B cell (primary cell): Measurements from ENCODE around the gene SLC17A1. TPM values are rescaled to one million over a fixed set of nuclear protein-coding genes. Genes with fewer than 3 reads are reported as not detected.
A peak's percentile ranks its signal among the peaks of the same experiment; 100 is the strongest.

ENCODE experiments used
- ATAC-seq: fragments of 200-7000 bp; cut with Tn5 transposase; one replicate; pipeline ENCODE4 v1.10.0; 2021; ENCODE audit warnings: low read depth, mild to moderate bottlenecking, moderate number of reproducible peaks, moderate library complexity
- CTCF ChIA-PET: fragments of 350-600 bp; sonication (Branson Sonifier 250); formaldehyde crosslinking; loops from one replicate; lab custom pipeline; 2021; ENCODE audit warnings: antibody characterized with exemption, inconsistent platforms; lab: Charles Lee
- POLR2A ChIA-PET: fragments of 350-600 bp; sonication (Branson Sonifier 250); formaldehyde crosslinking; loops from one replicate; lab custom pipeline; 2021; ENCODE audit warnings: antibody characterized with exemption; lab: Charles Lee
- DNase-seq: peaks from one replicate; pipeline ENCODE4 v3.0.0; 2013
- H2AFZ ChIP-seq: 2 replicates; pipeline ENCODE4 v1.6.1; 2012; ENCODE audit warnings: mild to moderate bottlenecking, low read depth, low read length; ENCODE audit not compliant: insufficient read depth, poor library complexity, severe bottlenecking
- H3K27ac ChIP-seq, 2 donors: 1 replicate in 1 of 2; 2 replicates in 1 of 2; pipeline ENCODE4 v1.5.1; 2012 to 2013; ENCODE audit warnings: low read length in 2 of 2, mild to moderate bottlenecking in 2 of 2, moderate library complexity in 1 of 2
- H3K27me3 ChIP-seq, 4 experiments: fragments of 200-600 bp in 1 of 4; sonication (generic) in 1 of 4; replicated peaks in 1 of 4; 1 replicate in 2 of 4; 2 replicates in 2 of 4; pipeline versions ENCODE4 v1.6.1 to v1.7.0; 2013 to 2016; ENCODE audit warnings: low read length in 3 of 4, mild to moderate bottlenecking in 2 of 4, mixed read lengths in 1 of 4, moderate library complexity in 1 of 4; ENCODE audit not compliant: insufficient read depth in 4 of 4, control insufficient read depth in 3 of 4; ENCODE audit errors: control extremely low read depth in 1 of 4
- H3K36me3 ChIP-seq, 2 experiments: replicated peaks in 1 of 2; 1 replicate in 1 of 2; 2 replicates in 1 of 2; pipeline versions ENCODE4 v1.6.1 to v1.7.1; 2013; ENCODE audit warnings: low read length in 1 of 2; ENCODE audit not compliant: insufficient read depth in 2 of 2, control insufficient read depth in 1 of 2; ENCODE audit errors: control extremely low read depth in 1 of 2, extremely low read depth in 1 of 2
- H3K4me1 ChIP-seq, 2 donors: fragments of 200-600 bp in 1 of 2; sonication (generic) in 1 of 2; 1 replicate in 1 of 2; 2 replicates in 1 of 2; pipeline versions ENCODE4 v1.5.1 to v1.6.1; 2013 to 2017; ENCODE audit warnings: low read length in 2 of 2; ENCODE audit not compliant: control insufficient read depth in 2 of 2, insufficient read depth in 2 of 2
- H3K4me2 ChIP-seq: replicated peaks from 2 replicates; pipeline ENCODE3; 2012; ENCODE audit warnings: mild to moderate bottlenecking, low read depth, low read length; ENCODE audit not compliant: poor library complexity, severe bottlenecking
- H3K4me3 ChIP-seq, 5 experiments: fragments of 200-600 bp in 1 of 5; sonication (generic) in 1 of 5; 1 replicate in 3 of 5; 2 replicates in 2 of 5; pipeline versions ENCODE4 v1.5.1 to v1.7.0; 2011 to 2016; ENCODE audit warnings: low read length in 4 of 5, mild to moderate bottlenecking in 4 of 5, low read depth in 2 of 5, control low read depth in 1 of 5, moderate library complexity in 1 of 5; ENCODE audit not compliant: insufficient read depth in 1 of 5; ENCODE audit errors: control extremely low read depth in 1 of 5, extremely low read depth in 1 of 5
- H3K79me2 ChIP-seq: fragments of 200-600 bp; sonication (generic); one replicate; pipeline ENCODE4 v1.6.0; 2016; ENCODE audit warnings: low read length; ENCODE audit not compliant: control insufficient read depth, insufficient read depth
- H3K9ac ChIP-seq: fragments of 200-600 bp; sonication (generic); 2 replicates; pipeline ENCODE4 v1.6.1; 2017; ENCODE audit warnings: mild to moderate bottlenecking, low read length, moderate library complexity
- H3K9me3 ChIP-seq, 3 donors: one replicate each; pipeline versions ENCODE4 v1.6.1 to v1.7.1; 2013; ENCODE audit warnings: low read length in 2 of 3; ENCODE audit not compliant: control insufficient read depth in 2 of 3, insufficient read depth in 1 of 3; ENCODE audit errors: control extremely low read depth in 1 of 3
- H4K20me1 ChIP-seq: 2 replicates; pipeline ENCODE4 v1.6.0; 2012; ENCODE audit warnings: mild to moderate bottlenecking, low read length; ENCODE audit not compliant: insufficient read depth, control insufficient read depth, poor library complexity, severe bottlenecking
- H3K27ac Mint-ChIP-seq: one replicate; pipeline ENCODE4 v1.8.0; 2021; ENCODE audit warnings: mixed read lengths
- H3K27me3 Mint-ChIP-seq: one replicate; pipeline ENCODE4 v1.8.0; 2021; ENCODE audit warnings: mixed read lengths
- H3K4me1 Mint-ChIP-seq: one replicate; pipeline ENCODE4 v1.8.0; 2021; ENCODE audit warnings: mixed read lengths
- H3K4me3 Mint-ChIP-seq: one replicate; pipeline ENCODE4 v1.8.0; 2021; ENCODE audit warnings: mixed read lengths
- H3K9me3 Mint-ChIP-seq: one replicate; pipeline ENCODE4 v1.8.0; 2022; ENCODE audit warnings: mixed read lengths; ENCODE audit not compliant: insufficient read depth
- EZH2 ChIP-seq: IDR thresholded peaks from 2 replicates; pipeline ENCODE4 v1.6.1; 2012; ENCODE audit warnings: borderline replicate concordance, low read depth, mild to moderate bottlenecking, moderate library complexity, low read length; ENCODE audit not compliant: insufficient read depth, poor library complexity, severe bottlenecking
- WGBS: methylation state at CpG from one replicate; pipeline ENCODE4 v1.1.5; 2013; ENCODE audit warnings: missing lambda C conversion rate; ENCODE audit not compliant: insufficient coverage; 5-methylcytosine and 5-hydroxymethylcytosine counted together
- intact Hi-C: fragments of 100-400 bp; cut with micrococcal nuclease; formaldehyde crosslinking; loops from one replicate; pipeline ENCODE4 v1.10.0; 2022
- polyA plus RNA-seq: library from polyadenylated mRNA; depleted of rRNA; stranded (reverse); fragments of >200 nt; gene quantifications from 2 replicates; pipeline ENCODE4 v1.2.3, GENCODE V29; 2012
- total RNA-seq, 2 donors: library from RNA; stranded (reverse); fragments of 120-200 nt in 1 of 2; gene quantifications; 1 replicate in 1 of 2; 2 replicates in 1 of 2; pipeline versions ENCODE4 v1.2.3 to v1.2.4, GENCODE V29; 2013 to 2022
- TF ChIP-seq, protein P1 (sequence below): fragments of 200-600 bp; IDR thresholded peaks from one replicate; pipeline ENCODE4 v1.8.0; 2022; ENCODE audit warnings: antibody characterized with exemption, mild to moderate bottlenecking

SLC17A1 gene
- total and polyA plus RNA-seq, 2 donors (not counting 1 experiment from before 2014, with no cell fraction given) = not detected

DNA sequence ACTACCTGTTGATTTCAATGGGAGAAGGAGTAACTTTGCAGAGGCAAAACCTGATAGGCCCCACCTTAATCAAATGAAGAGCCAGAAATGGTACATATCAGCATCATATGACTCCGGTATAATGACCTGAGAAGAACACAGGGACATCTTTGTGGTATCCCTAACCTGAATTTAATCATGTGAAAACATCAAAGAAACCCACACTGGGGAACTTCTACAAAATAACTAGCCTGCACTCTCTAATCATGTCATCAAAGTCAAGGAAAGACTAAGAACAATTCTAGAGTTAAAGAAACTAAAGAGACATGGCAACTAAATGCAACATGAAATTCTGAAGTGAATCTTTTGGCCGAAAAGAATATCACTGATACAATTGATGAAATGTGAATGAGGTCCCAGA is 42.4 kb downstream of the SLC17A1 start:
- 80% methylated on average over 2 of the region's 2 CpGs for WGBS
- POLR2A ChIA-PET = no interaction called here

GRCh38 chr6:25788305-25788922 is 43.4 kb downstream of the SLC17A1 start:
- CTCF ChIA-PET = interaction anchor here (0.7 to 5.0 kb wide), 12 partner anchors 8 to 234 kb away, joined by 3 to 63 read pairs (median 4); a partner anchor contains a TSS
- Histone ChIP-seq H3K9ac (no peak overlapping the region), H3K4me1 (no peaks in the 10 kb centered on the region), H3K27ac (no peak overlapping the region), H3K36me3 (no peaks in the 10 kb centered on the region), H2AFZ (no peak overlapping the region), H3K27me3 (no peaks in the 10 kb centered on the region), H3K4me3 (no peak overlapping the region), H3K4me2 (no peak overlapping the region), H4K20me1 (no peaks in the 10 kb centered on the region), H3K79me2 (no peaks in the 10 kb centered on the region), H3K9me3 (no peaks in the 10 kb centered on the region)
- POLR2A ChIA-PET = no interaction called here
- H3K4me1 Mint-ChIP-seq = no peaks in the 10 kb centered on the region
- TF ChIP-seq, protein P1, sequence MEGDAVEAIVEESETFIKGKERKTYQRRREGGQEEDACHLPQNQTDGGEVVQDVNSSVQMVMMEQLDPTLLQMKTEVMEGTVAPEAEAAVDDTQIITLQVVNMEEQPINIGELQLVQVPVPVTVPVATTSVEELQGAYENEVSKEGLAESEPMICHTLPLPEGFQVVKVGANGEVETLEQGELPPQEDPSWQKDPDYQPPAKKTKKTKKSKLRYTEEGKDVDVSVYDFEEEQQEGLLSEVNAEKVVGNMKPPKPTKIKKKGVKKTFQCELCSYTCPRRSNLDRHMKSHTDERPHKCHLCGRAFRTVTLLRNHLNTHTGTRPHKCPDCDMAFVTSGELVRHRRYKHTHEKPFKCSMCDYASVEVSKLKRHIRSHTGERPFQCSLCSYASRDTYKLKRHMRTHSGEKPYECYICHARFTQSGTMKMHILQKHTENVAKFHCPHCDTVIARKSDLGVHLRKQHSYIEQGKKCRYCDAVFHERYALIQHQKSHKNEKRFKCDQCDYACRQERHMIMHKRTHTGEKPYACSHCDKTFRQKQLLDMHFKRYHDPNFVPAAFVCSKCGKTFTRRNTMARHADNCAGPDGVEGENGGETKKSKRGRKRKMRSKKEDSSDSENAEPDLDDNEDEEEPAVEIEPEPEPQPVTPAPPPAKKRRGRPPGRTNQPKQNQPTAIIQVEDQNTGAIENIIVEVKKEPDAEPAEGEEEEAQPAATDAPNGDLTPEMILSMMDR = peak; percentile 60
- TF ChIP-seq EZH2 = no peak
- no peak overlapping the region for H3K4me3 Mint-ChIP-seq
- intact Hi-C loops = loop anchor here (1.0 kb wide), 1 partner anchor 154 kb away; no protein-coding TSS in a partner anchor
- no peak overlapping the region for H3K27ac Mint-ChIP-seq
- peaks cover 3% of the 10 kb centered on the region for H3K9me3 Mint-ChIP-seq
- peak; percentile 49 for ATAC-seq
- 70% methylated on average over 4 of the region's 4 CpGs for WGBS
- DNase-seq = peak; percentile 57
- H3K27me3 Mint-ChIP-seq = peaks cover 5% of the 10 kb centered on the region

More for the DNA sequence above, 42.4 kb downstream of the SLC17A1 start:
- CTCF ChIA-PET = interaction anchor here (1.0 to 5.0 kb wide), 6 partner anchors 12 to 214 kb away, joined by 3 to 63 read pairs (median 14); no protein-coding TSS in a partner anchor
- H3K4me3 Mint-ChIP-seq = no peak overlapping the region
- no peaks in the 10 kb centered on the region for H3K4me1 Mint-ChIP-seq
- H3K36me3 ChIP-seq = no peaks in the 10 kb centered on the region
- H3K4me2 ChIP-seq = no peak overlapping the region
- H3K79me2 ChIP-seq = no peaks in the 10 kb centered on the region
- peaks cover 3% of the 10 kb centered on the region for H3K9me3 Mint-ChIP-seq
- DNase-seq (no peak), ATAC-seq (no peak)
- H3K4me3 ChIP-seq = no peak overlapping the region
- intact Hi-C loops = no loop called here
- no peaks in the 10 kb centered on the region for H3K9me3 ChIP-seq
- H3K27ac Mint-ChIP-seq = no peak overlapping the region
- H3K4me1 ChIP-seq = no peaks in the 10 kb centered on the region
- H2AFZ ChIP-seq = no peak overlapping the region
- H3K27ac ChIP-seq = no peak overlapping the region
- H4K20me1 ChIP-seq = no peaks in the 10 kb centered on the region
- no peak for TF ChIP-seq EZH2
- H3K9ac ChIP-seq = no peak overlapping the region
- no peaks in the 10 kb centered on the region for H3K27me3 ChIP-seq
- no peaks in the 10 kb centered on the region for H3K27me3 Mint-ChIP-seq
